ENCODE results near the gene CTF1.
A peak's percentile ranks its signal among the peaks of the same experiment; 100 is the strongest.

The CTF1 gene

GRCh38 chr16:30941600-30942425 is 45.4 kb downstream of the CTF1 start:
- H3K27ac ChIP-seq (ENCODE audit: low read length) = no peak overlapping the region
- peak overlapping the region in 1 of 2 donors; percentile 3 for H3K4me3 ChIP-seq (ENCODE audit: low read depth in 1 of 2, low read length in 2 of 2)
- H3K36me3 ChIP-seq (ENCODE audit: control insufficient read depth in 1 of 2, insufficient read depth in 2 of 2, low read length in 2 of 2) = peaks cover 9 to 24% of the 10 kb centered on the region in 2 donors

GRCh38 chr16:30942426-30942806 is 46.0 kb downstream of the CTF1 start:
- Histone ChIP-seq H3K36me3 (ENCODE audit: control insufficient read depth in 1 of 2, insufficient read depth in 2 of 2, low read length in 2 of 2) (peaks cover 6 to 26% of the 10 kb centered on the region in 2 donors), H3K27ac (ENCODE audit: low read length) (no peak overlapping the region), H3K9me3 (ENCODE audit: control insufficient read depth in 1 of 2, low read length in 2 of 2) (no peaks in the 10 kb centered on the region), H3K4me3 (ENCODE audit: low read depth in 1 of 2, low read length in 2 of 2) (peak overlapping the region in 1 of 2 donors; percentile 3), H3K4me1 (ENCODE audit: control insufficient read depth in 1 of 2, insufficient read depth in 2 of 2, low read length in 2 of 2) (peaks cover 4 to 19% of the 10 kb centered on the region in 2 donors), H3K27me3 (ENCODE audit: low read depth, low read length) (no peaks in the 10 kb centered on the region)

More at GRCh38 chr16:30941600-30942425, 45.4 kb downstream of the CTF1 start:
- H3K4me1 ChIP-seq (ENCODE audit: control insufficient read depth in 1 of 2, insufficient read depth in 2 of 2, low read length in 2 of 2) = peaks cover 4 to 20% of the 10 kb centered on the region in 2 donors
- no peaks in the 10 kb centered on the region for H3K9me3 ChIP-seq (ENCODE audit: control insufficient read depth in 1 of 2, low read length in 2 of 2)
- no peaks in the 10 kb centered on the region for H3K27me3 ChIP-seq (ENCODE audit: low read depth, low read length)

GRCh38 chr16:30944352-30944751 is 47.9 kb downstream of the CTF1 start:
- no peaks in the 10 kb centered on the region for H3K27me3 ChIP-seq (ENCODE audit: low read depth, low read length)
- peaks cover 6 to 26% of the 10 kb centered on the region in 2 donors for H3K36me3 ChIP-seq (ENCODE audit: control insufficient read depth in 1 of 2, insufficient read depth in 2 of 2, low read length in 2 of 2)
- H3K4me3 ChIP-seq (ENCODE audit: low read depth in 1 of 2, low read length in 2 of 2) = no peak overlapping the region
- H3K9me3 ChIP-seq (ENCODE audit: control insufficient read depth in 1 of 2, low read length in 2 of 2) = no peaks in the 10 kb centered on the region
- H3K4me1 ChIP-seq (ENCODE audit: control insufficient read depth in 1 of 2, insufficient read depth in 2 of 2, low read length in 2 of 2) = peaks cover 4 to 9% of the 10 kb centered on the region in 2 donors
- no peak overlapping the region for H3K27ac ChIP-seq (ENCODE audit: low read length)

GRCh38 chr16:30946671-30947540 is 50.5 kb downstream of the CTF1 start:
- Histone ChIP-seq H3K4me1 (ENCODE audit: control insufficient read depth in 1 of 2, insufficient read depth in 2 of 2, low read length in 2 of 2) (peaks cover 8 to 29% of the 10 kb centered on the region in 2 donors), H3K27ac (ENCODE audit: low read length) (no peak overlapping the region), H3K27me3 (ENCODE audit: low read depth, low read length) (no peaks in the 10 kb centered on the region), H3K9me3 (ENCODE audit: control insufficient read depth in 1 of 2, low read length in 2 of 2) (no peaks in the 10 kb centered on the region), H3K36me3 (ENCODE audit: control insufficient read depth in 1 of 2, insufficient read depth in 2 of 2, low read length in 2 of 2) (peaks cover 6 to 23% of the 10 kb centered on the region in 2 donors), H3K4me3 (ENCODE audit: low read depth in 1 of 2, low read length in 2 of 2) (no peak overlapping the region)

- Histone ChIP-seq H3K4me3 (ENCODE audit: low read depth in 1 of 2, low read length in 2 of 2) (peak overlapping the region in 1 of 2 donors; percentile 93), H3K36me3 (ENCODE audit: control insufficient read depth in 1 of 2, insufficient read depth in 2 of 2, low read length in 2 of 2) (peaks cover 6 to 19% of the 10 kb centered on the region in 2 donors), H3K4me1 (ENCODE audit: control insufficient read depth in 1 of 2, insufficient read depth in 2 of 2, low read length in 2 of 2) (peaks cover 8 to 27% of the 10 kb centered on the region in 2 donors), H3K27ac (ENCODE audit: low read length) (no peak overlapping the region), H3K9me3 (ENCODE audit: control insufficient read depth in 1 of 2, low read length in 2 of 2) (no peaks in the 10 kb centered on the region), H3K27me3 (ENCODE audit: low read depth, low read length) (no peaks in the 10 kb centered on the region)
These were observed 51.1 kb downstream of the CTF1 start for GRCh38 chr16:30947541-30947858.

GRCh38 chr16:30947859-30948666 is 51.6 kb downstream of the CTF1 start:
- H3K36me3 ChIP-seq (ENCODE audit: control insufficient read depth in 1 of 2, insufficient read depth in 2 of 2, low read length in 2 of 2) = peaks cover 6 to 13% of the 10 kb centered on the region in 2 donors
- peak overlapping the region; percentile 82 to 93 for H3K4me3 ChIP-seq (ENCODE audit: low read depth in 1 of 2, low read length in 2 of 2)
- peaks cover 8 to 31% of the 10 kb centered on the region in 2 donors for H3K4me1 ChIP-seq (ENCODE audit: control insufficient read depth in 1 of 2, insufficient read depth in 2 of 2, low read length in 2 of 2)

GRCh38 chr16:30948667-30949649 is 52.5 kb downstream of the CTF1 start, which contains the start of gene ORAI3:
ORAI3 (plus strand) TSS chr16:30949068; CDS start chr16:30949290, 222 bp downstream.
- no peaks in the 10 kb centered on the region for H3K27me3 ChIP-seq (ENCODE audit: low read depth, low read length)
- peaks cover 8 to 40% of the 10 kb centered on the region in 2 donors for H3K4me1 ChIP-seq (ENCODE audit: control insufficient read depth in 1 of 2, insufficient read depth in 2 of 2, low read length in 2 of 2)
- H3K36me3 ChIP-seq (ENCODE audit: control insufficient read depth in 1 of 2, insufficient read depth in 2 of 2, low read length in 2 of 2) = peaks cover 6 to 13% of the 10 kb centered on the region in 2 donors
- H3K27ac ChIP-seq (ENCODE audit: low read length) = peak within 1 kb of the TSS; percentile 72
- H3K9me3 ChIP-seq (ENCODE audit: control insufficient read depth in 1 of 2, low read length in 2 of 2) = no peaks in the 10 kb centered on the region
- peak within 1 kb of the TSS; percentile 82 to 93 for H3K4me3 ChIP-seq (ENCODE audit: low read depth in 1 of 2, low read length in 2 of 2)

More at GRCh38 chr16:30947859-30948666, 51.6 kb downstream of the CTF1 start:
- peak overlapping the region; percentile 72 for H3K27ac ChIP-seq (ENCODE audit: low read length)
- no peaks in the 10 kb centered on the region for H3K27me3 ChIP-seq (ENCODE audit: low read depth, low read length)
- H3K9me3 ChIP-seq (ENCODE audit: control insufficient read depth in 1 of 2, low read length in 2 of 2) = no peaks in the 10 kb centered on the region

GRCh38 chr16:30949650-30950515 is 53.5 kb downstream of the CTF1 start:
- no peaks in the 10 kb centered on the region for H3K27me3 ChIP-seq (ENCODE audit: low read depth, low read length)
- peaks cover 0 to 6% of the 10 kb centered on the region in 2 donors for H3K36me3 ChIP-seq (ENCODE audit: control insufficient read depth in 1 of 2, insufficient read depth in 2 of 2, low read length in 2 of 2)
- peaks cover 8 to 45% of the 10 kb centered on the region in 2 donors for H3K4me1 ChIP-seq (ENCODE audit: control insufficient read depth in 1 of 2, insufficient read depth in 2 of 2, low read length in 2 of 2)
- H3K27ac ChIP-seq (ENCODE audit: low read length) = peak overlapping the region; percentile 70
- peak overlapping the region; percentile 82 to 93 for H3K4me3 ChIP-seq (ENCODE audit: low read depth in 1 of 2, low read length in 2 of 2)
- H3K9me3 ChIP-seq (ENCODE audit: control insufficient read depth in 1 of 2, low read length in 2 of 2) = no peaks in the 10 kb centered on the region

- peaks cover 8 to 45% of the 10 kb centered on the region in 2 donors for H3K4me1 ChIP-seq (ENCODE audit: control insufficient read depth in 1 of 2, insufficient read depth in 2 of 2, low read length in 2 of 2)
- peak overlapping the region; percentile 70 for H3K27ac ChIP-seq (ENCODE audit: low read length)
- no peaks in the 10 kb centered on the region for H3K9me3 ChIP-seq (ENCODE audit: control insufficient read depth in 1 of 2, low read length in 2 of 2)
- H3K36me3 ChIP-seq (ENCODE audit: control insufficient read depth in 1 of 2, insufficient read depth in 2 of 2, low read length in 2 of 2) = peaks cover 0 to 4% of the 10 kb centered on the region in 2 donors
- H3K27me3 ChIP-seq (ENCODE audit: low read depth, low read length) = no peaks in the 10 kb centered on the region
- peak overlapping the region; percentile 82 to 93 for H3K4me3 ChIP-seq (ENCODE audit: low read depth in 1 of 2, low read length in 2 of 2)
These were observed 54.2 kb downstream of the CTF1 start for GRCh38 chr16:30950516-30951065.

All from muscle layer of duodenum (tissue), 2 donors.